Urothelium cell line (cell line): ENCODE measurements around the gene UNC13A.
"Not testable (repeated sequence)": the region's sequence is repeated elsewhere in the genome, so short reads cannot be mapped to it uniquely, and the experiment has no call there.

Experiments used
- DNase-seq: peaks from one replicate; pipeline ENCODE4 v3.0.0; 2011; ENCODE audit warnings: low spot score, mixed read lengths
- FAIRE-seq: peaks from 2 replicates; lab custom pipeline; 2011; peaks lifted over from hg19 to GRCh38; lab: Jason Lieb, UNC

UNC13A gene

DNA sequence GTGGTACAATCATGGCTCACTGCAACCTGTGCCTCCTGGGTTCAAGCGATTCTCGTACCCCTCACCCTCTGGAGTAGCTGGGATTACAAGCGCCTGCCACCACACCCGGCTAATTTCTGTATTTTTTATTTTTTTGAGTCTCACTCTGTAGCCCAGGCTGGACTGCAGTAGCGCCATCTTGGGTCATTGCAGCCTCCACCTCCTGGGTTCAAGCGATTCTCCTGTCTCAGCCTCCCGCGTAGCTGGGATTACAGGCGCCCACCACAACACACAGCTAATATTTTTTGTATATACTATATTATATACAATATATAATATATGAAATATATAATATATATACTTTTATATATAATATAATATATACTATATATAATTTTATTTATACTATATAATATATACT lies 80.2 kb downstream of the UNC13A start:
- DNase-seq (no peak), FAIRE-seq (no peak)

GRCh38 chr19:17606590-17607185 lies 81.5 kb downstream of the UNC13A start:
- FAIRE-seq, result no peak
- no peak for DNase-seq

DNA sequence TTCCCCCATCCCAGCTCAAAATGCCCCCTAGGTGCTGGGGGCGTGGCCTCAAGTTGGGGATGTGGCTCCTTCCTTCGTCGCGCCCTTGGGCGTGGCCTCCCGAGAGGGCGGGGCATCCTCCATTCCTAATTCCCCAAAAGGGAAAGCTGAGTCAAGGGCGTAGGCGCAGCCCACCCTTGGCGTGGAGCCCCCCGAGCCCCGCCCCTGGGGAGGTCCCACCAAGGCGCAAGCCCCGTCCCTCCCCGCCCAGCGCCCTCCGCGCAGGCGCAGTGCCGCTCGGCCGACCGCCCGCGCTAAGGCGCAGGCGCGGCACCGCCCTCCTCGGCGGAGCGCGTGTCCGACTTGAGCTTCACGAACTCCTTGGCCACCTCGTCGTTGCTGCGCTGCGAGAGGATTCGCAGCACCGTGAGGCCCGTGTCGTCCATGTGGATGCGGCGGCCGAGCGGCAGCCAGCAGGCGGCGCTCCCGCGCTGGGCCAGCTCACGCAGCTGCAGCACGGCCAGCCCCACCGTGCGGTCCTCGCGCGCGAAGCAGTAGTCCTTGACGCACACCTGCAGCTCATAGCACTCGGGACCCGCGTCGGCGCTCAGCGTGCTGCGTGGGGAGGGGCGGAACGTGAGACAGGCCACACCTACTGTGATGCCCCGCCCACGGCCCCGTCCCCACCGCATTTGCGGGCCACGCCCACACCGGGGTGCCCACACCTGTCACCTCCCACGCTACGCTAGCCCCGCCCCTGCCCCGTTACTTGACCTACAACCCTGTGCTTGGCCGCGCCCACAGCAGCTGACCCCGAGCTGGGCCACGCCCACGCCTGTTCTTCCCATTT lies 82.2 kb downstream of the UNC13A start:
- peak; percentile 90 for DNase-seq
- FAIRE-seq, result peak; percentile 77

GRCh38 chr19:17605117-17605516 lies 83.0 kb downstream of the UNC13A start:
- FAIRE-seq, result no peak
- DNase-seq, result no peak

GRCh38 chr19:17604372-17605025 lies 83.7 kb downstream of the UNC13A start:
- FAIRE-seq (no peak), DNase-seq (no peak)

GRCh38 chr19:17602872-17603510 lies 85.2 kb downstream of the UNC13A start:
- no peak for DNase-seq
- no peak for FAIRE-seq

DNA sequence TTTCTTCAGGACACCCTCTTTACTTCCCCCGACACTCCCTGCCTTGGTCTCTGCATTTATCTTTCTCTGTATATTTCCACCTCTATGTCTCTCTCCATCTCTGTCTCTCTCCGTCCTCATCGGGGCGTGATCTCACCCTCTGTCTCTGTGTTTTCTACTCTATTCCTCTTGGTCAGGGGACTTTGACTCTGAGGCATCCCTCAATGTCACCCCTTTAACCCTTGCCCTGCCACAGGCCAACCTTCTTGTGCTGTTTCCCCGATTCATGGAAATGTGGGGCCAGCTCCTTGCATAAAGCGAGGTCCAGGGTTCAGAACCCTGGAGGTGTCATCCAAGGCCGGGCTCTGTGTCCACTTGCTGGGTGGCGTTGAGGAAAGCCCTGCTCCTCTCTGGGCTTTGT lies 85.9 kb downstream of the UNC13A start:
- no peak for FAIRE-seq

GRCh38 chr19:17601683-17602082 lies 86.5 kb downstream of the UNC13A start:
- no peak for DNase-seq
- FAIRE-seq, result no peak

More for the DNA sequence above, 85.9 kb downstream of the UNC13A start:
- no peak for DNase-seq

GRCh38 chr19:17599780-17600179 lies 88.4 kb downstream of the UNC13A start:
- DNase-seq (no peak), FAIRE-seq (no peak)

DNA sequence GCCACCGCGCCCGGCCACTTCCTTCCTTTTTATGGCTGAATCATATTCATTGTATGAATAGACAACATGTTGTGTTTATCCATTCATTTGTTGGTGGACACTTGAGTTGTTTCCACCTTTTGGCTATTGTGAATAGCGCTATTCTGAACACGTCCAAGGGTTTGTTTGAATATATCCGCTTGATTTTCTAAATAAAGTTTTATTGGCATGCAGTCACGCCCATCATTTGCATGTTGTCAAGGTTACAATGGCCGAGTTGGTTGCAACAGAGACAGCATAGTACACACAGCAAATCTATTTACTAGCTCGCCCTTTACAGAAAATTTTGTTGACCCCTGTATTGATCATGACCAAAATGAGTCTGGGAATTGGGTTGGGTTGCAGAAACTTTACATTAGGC lies 89.2 kb downstream of the UNC13A start:
- no peak for DNase-seq
- FAIRE-seq, result no peak

- not testable (repeated sequence) for DNase-seq, FAIRE-seq
Measured at GRCh38 chr19:17598063-17598462, 90.1 kb downstream of the UNC13A start.

GRCh38 chr19:17594296-17594695 lies 93.9 kb downstream of the UNC13A start:
- not testable (repeated sequence) for DNase-seq, FAIRE-seq

DNA sequence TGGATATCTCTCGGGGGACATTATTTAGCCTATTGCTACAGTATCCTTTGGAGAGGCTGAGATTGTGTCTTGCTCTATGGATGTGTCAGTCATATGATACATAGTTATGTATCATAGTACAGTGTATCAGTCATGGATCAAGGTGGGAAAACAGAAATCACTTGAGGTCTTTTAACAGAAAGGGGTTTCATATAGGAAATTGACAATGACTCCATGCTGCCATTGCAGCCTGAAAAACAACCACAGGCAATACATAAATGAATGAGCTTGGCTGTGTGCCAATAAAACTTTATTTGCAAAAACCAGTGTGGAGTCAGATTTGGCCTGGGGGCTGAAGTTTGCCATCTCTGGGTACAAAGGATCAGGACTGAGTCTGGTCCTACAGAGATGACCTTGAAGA lies 97.3 kb downstream of the UNC13A start:
- FAIRE-seq (no peak), DNase-seq (no peak)

DNA sequence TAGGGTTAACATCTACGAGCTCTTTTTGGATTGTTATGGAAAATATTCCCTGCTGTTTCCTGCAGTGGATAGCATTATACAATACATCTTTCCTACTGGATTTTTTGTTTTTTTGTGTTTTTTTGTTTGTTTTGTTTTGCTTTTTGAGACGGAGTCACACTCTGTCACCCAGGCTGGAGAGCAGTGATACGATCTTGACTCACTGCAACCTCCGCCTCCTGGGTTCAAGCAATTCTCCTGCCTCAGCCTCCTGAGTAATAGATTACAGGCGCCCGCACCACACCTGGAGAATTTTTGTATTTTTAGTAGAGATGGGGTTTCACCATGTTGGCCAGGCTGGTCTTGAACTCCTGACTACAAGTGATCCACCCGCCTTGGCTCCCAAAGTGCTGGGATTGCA lies 102.8 kb downstream of the UNC13A start:
- not testable (repeated sequence) for FAIRE-seq, DNase-seq

- no peak for FAIRE-seq
- no peak for DNase-seq
Measured at GRCh38 chr19:17584132-17584531, 104.0 kb downstream of the UNC13A start.

GRCh38 chr19:17582613-17583012 lies 105.5 kb downstream of the UNC13A start:
- DNase-seq (no peak), FAIRE-seq (no peak)

GRCh38 chr19:17581211-17581874 lies 106.8 kb downstream of the UNC13A start:
- FAIRE-seq (no peak), DNase-seq (no peak)

- FAIRE-seq, result no peak
- DNase-seq, result no peak
Measured at GRCh38 chr19:17580470-17581144, 107.5 kb downstream of the UNC13A start.

GRCh38 chr19:17579661-17580244 lies 108.4 kb downstream of the UNC13A start:
- DNase-seq, result peak; percentile 58
- FAIRE-seq, result no peak
